Measurements from ENCODE around the gene CMYA5. TPM values are rescaled to one million over a fixed set of nuclear protein-coding genes. Genes with fewer than 3 reads are reported as not detected.

CMYA5 gene
- total and polyA plus RNA-seq, 9 of the 15 experiments (the other 6 are each of a cell fraction or from before 2014, with no cell fraction given), result 0.18 to 1.1 (median 0.32) TPM

GRCh38 chr5:79731775-79732174 lies 42.1 kb downstream of the CMYA5 start:
- in situ Hi-C loops (cut with MboI), result no loop called here
- TF ChIP-seq BRF1 (IDR thresholded peaks at IDR 0.05; ENCODE audit: borderline replicate concordance, extremely low read depth, insufficient read length) (no peak), ETV1 (tag; conservative IDR thresholded peaks at IDR 0.05; ENCODE audit: low read depth) (no peak), DMBX1 (CRISPR knock-in tag; IDR thresholded peaks at IDR 0.05; ENCODE audit: borderline replicate concordance) (no peak), FOXA3 (CRISPR knock-in tag; conservative IDR thresholded peaks at IDR 0.05 in 1 of 2, IDR thresholded peaks at IDR 0.05 in 1 of 2) (no peak), MLLT1 (IDR thresholded peaks at IDR 0.05) (no peak), NKRF (IDR thresholded peaks at IDR 0.05; ENCODE audit: borderline replicate concordance) (no peak), ZBTB9 (CRISPR knock-in tag; IDR thresholded peaks at IDR 0.05) (no peak), ZNF224 (CRISPR knock-in tag; IDR thresholded peaks at IDR 0.05) (no peak), NONO (IDR thresholded peaks at IDR 0.05; ENCODE audit: low read depth in 2 of 2, low read length in 1 of 2) (no peak), CBX1 (IDR thresholded peaks at IDR 0.05; ENCODE audit: low read depth) (no peak), SAFB (IDR thresholded peaks at IDR 0.05; ENCODE audit: borderline replicate concordance, low read depth, low read length) (no peak), POLR2A (conservative IDR thresholded peaks at IDR 0.05) (no peak)
- TF ChIP-seq, protein P1, sequence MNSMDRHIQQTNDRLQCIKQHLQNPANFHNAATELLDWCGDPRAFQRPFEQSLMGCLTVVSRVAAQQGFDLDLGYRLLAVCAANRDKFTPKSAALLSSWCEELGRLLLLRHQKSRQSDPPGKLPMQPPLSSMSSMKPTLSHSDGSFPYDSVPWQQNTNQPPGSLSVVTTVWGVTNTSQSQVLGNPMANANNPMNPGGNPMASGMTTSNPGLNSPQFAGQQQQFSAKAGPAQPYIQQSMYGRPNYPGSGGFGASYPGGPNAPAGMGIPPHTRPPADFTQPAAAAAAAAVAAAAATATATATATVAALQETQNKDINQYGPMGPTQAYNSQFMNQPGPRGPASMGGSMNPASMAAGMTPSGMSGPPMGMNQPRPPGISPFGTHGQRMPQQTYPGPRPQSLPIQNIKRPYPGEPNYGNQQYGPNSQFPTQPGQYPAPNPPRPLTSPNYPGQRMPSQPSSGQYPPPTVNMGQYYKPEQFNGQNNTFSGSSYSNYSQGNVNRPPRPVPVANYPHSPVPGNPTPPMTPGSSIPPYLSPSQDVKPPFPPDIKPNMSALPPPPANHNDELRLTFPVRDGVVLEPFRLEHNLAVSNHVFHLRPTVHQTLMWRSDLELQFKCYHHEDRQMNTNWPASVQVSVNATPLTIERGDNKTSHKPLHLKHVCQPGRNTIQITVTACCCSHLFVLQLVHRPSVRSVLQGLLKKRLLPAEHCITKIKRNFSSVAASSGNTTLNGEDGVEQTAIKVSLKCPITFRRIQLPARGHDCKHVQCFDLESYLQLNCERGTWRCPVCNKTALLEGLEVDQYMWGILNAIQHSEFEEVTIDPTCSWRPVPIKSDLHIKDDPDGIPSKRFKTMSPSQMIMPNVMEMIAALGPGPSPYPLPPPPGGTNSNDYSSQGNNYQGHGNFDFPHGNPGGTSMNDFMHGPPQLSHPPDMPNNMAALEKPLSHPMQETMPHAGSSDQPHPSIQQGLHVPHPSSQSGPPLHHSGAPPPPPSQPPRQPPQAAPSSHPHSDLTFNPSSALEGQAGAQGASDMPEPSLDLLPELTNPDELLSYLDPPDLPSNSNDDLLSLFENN (IDR thresholded peaks at IDR 0.05; ENCODE audit: low read depth in 2 of 2, low read length in 2 of 2), result no peak

More at GRCh38 chr5:79731775-79732174, 42.1 kb downstream of the CMYA5 start:
- intact Hi-C loops (cut with micrococcal nuclease), result no loop called here
- H3K79me2 ChIP-seq (ENCODE audit: control insufficient read depth, insufficient read depth, low read length), result no peaks in the 10 kb centered on the region
- FAIRE-seq (no peak), ATAC-seq (no peak), DNase-seq (ENCODE audit: extremely low read depth in 1 of 4, low spot score in 3 of 4) (no peak)
- H3K36me3 ChIP-seq (ENCODE audit: control insufficient read depth, insufficient read depth, low read length), result no peaks in the 10 kb centered on the region
- no peak overlapping the region for H2AFZ ChIP-seq (ENCODE audit: low read depth, low read length)
- no peaks in the 10 kb centered on the region for H4K20me1 ChIP-seq (replicated peaks; ENCODE audit: control insufficient read depth, insufficient read depth, low read length)
- H3K4me2 ChIP-seq (ENCODE audit: insufficient read depth, low read length), result no peak overlapping the region
- no peak overlapping the region for H3K9ac ChIP-seq (ENCODE audit: insufficient read depth in 1 of 2, low read depth in 2 of 2, low read length in 2 of 2)
- H3K4me1 ChIP-seq (replicated peaks in 1 of 2; ENCODE audit: control insufficient read depth in 2 of 2, insufficient read depth in 2 of 2, low read length in 2 of 2), result no peaks in the 10 kb centered on the region
- H3K4me3 ChIP-seq, result no peak overlapping the region
- no peak overlapping the region for H3K27ac ChIP-seq (ENCODE audit: extremely low read depth, low read depth, low read length)
- peaks cover 29 to 57% of the 10 kb centered on the region in 2 experiments for H3K27me3 ChIP-seq (ENCODE audit: control insufficient read depth in 2 of 2, insufficient read depth in 2 of 2, low read length in 2 of 2)
- no peaks in the 10 kb centered on the region for H3K9me1 ChIP-seq (ENCODE audit: control insufficient read depth, insufficient read depth, low read length)
- BruUV-seq (replicated peaks), result no TSS peak
- ChIA-PET CTCF (ENCODE audit: low intra/inter-chr PET ratio) (no interaction called here), POLR2A (no interaction called here)
- WGBS (ENCODE audit: insufficient coverage, low coverage, missing lambda C conversion rate), result 0% methylated on average over 2 of the region's 2 CpGs
- no peaks in the 10 kb centered on the region for H3K9me3 ChIP-seq (replicated peaks; ENCODE audit: control insufficient read depth, insufficient read depth, low read depth, low read length)

All from K562 (cell line).